H1 (cell line): ENCODE data around the gene SLC4A8. TPM values are rescaled to one million over a fixed set of nuclear protein-coding genes. Genes with fewer than 3 reads are reported as not detected.

Experiments
- CTCF ChIA-PET: fragments of 300-600 bp; sonication (Branson Sonifier 250); formaldehyde crosslinking; loops from one replicate; lab custom pipeline; 2021; ENCODE audit not compliant: partially characterized antibody; lab: Charles Lee
- POLR2A ChIA-PET: fragments of 300-600 bp; sonication (Branson Sonifier 250); formaldehyde crosslinking; loops from one replicate; lab custom pipeline; 2021; ENCODE audit warnings: inconsistent platforms; ENCODE audit not compliant: partially characterized antibody; lab: Charles Lee
- DNase-seq, 2 experiments: peaks; one replicate each; pipeline versions ENCODE4 v3.0.0 to v3.0.0-alpha.2; 2010 to 2022; ENCODE audit warnings: low spot score in 2 of 2, low read depth in 1 of 2, mixed read lengths in 1 of 2
- FAIRE-seq: peaks from 2 replicates; lab custom pipeline; 2011; peaks lifted over from hg19 to GRCh38; lab: Jason Lieb, UNC
- H2AFZ ChIP-seq: 2 replicates; pipeline ENCODE4 v1.8.1; 2012; ENCODE audit warnings: low read length, inconsistent platforms
- H2AK5ac ChIP-seq: 2 replicates; pipeline ENCODE4 v1.6.1; 2013; ENCODE audit warnings: low read depth, low read length
- H2BK120ac ChIP-seq: replicated peaks from 2 replicates; pipeline ENCODE3; 2013; ENCODE audit warnings: low read depth, low read length, inconsistent platforms
- H2BK12ac ChIP-seq: 2 replicates; pipeline ENCODE4 v1.6.1; 2013; ENCODE audit warnings: low read depth, low read length
- H2BK15ac ChIP-seq: 2 replicates; pipeline ENCODE4 v1.6.1; 2013; ENCODE audit warnings: low read length
- H2BK20ac ChIP-seq: 2 replicates; pipeline ENCODE4 v1.6.1; 2013; ENCODE audit warnings: low read length
- H2BK5ac ChIP-seq: 2 replicates; pipeline ENCODE4 v1.6.1; 2013; ENCODE audit warnings: low read depth, low read length
- H3K14ac ChIP-seq: 2 replicates; pipeline ENCODE4 v1.6.1; 2013; ENCODE audit warnings: inconsistent platforms; ENCODE audit not compliant: insufficient read length
- H3K18ac ChIP-seq: 2 replicates; pipeline ENCODE4 v1.6.1; 2013; ENCODE audit warnings: low read length; ENCODE audit errors: extremely low read depth
- H3K23ac ChIP-seq: 2 replicates; pipeline ENCODE4 v1.6.1; 2013; ENCODE audit warnings: inconsistent platforms; ENCODE audit not compliant: insufficient read length
- H3K23me2 ChIP-seq: 2 replicates; pipeline ENCODE4 v1.6.1; 2013; ENCODE audit warnings: low read depth, low read length
- H3K27ac ChIP-seq: 2 replicates; pipeline ENCODE4 v1.6.1; 2011; ENCODE audit warnings: low read depth, low read length, inconsistent platforms
- H3K27me3 ChIP-seq, 4 experiments: replicated peaks in 1 of 4; 1 replicate in 1 of 4; 2 replicates in 3 of 4; pipeline versions ENCODE4 v1.6.1 to v1.8.1; 2011 to 2013; ENCODE audit warnings: low read length in 3 of 4, mild to moderate bottlenecking in 3 of 4, inconsistent platforms in 2 of 4, mixed read lengths in 2 of 4, moderate library complexity in 1 of 4; ENCODE audit not compliant: control insufficient read depth in 3 of 4, insufficient read depth in 3 of 4; ENCODE audit errors: extremely low read depth in 1 of 4
- H3K36me3 ChIP-seq, 4 experiments: 2 replicates each; pipeline versions ENCODE4 v1.6.1 to v1.8.1; 2011 to 2013; ENCODE audit warnings: mild to moderate bottlenecking in 4 of 4, low read length in 3 of 4, moderate library complexity in 2 of 4, control low read depth in 1 of 4, inconsistent platforms in 1 of 4; ENCODE audit not compliant: insufficient read depth in 4 of 4, control insufficient read depth in 2 of 4
- H3K4ac ChIP-seq: replicated peaks from 2 replicates; pipeline ENCODE3; 2013; ENCODE audit warnings: low read length, low read depth, mixed read lengths, inconsistent platforms; ENCODE audit not compliant: insufficient read length
- H3K4me1 ChIP-seq, 4 experiments: replicated peaks in 1 of 4; 1 replicate in 1 of 4; 2 replicates in 3 of 4; pipeline versions ENCODE4 v1.6.1 to v1.8.1; 2011 to 2013; ENCODE audit warnings: low read length in 3 of 4, inconsistent platforms in 2 of 4, mixed read lengths in 1 of 4; ENCODE audit not compliant: insufficient read depth in 4 of 4, control insufficient read depth in 3 of 4
- H3K4me2 ChIP-seq, 2 experiments: 2 replicates each; pipeline versions ENCODE4 v1.6.1 to v1.8.1; 2011 to 2013; ENCODE audit warnings: low read depth in 2 of 2, low read length in 2 of 2, control low read depth in 1 of 2, inconsistent platforms in 1 of 2, mild to moderate bottlenecking in 1 of 2; ENCODE audit not compliant: insufficient read depth in 1 of 2
- H3K4me3 ChIP-seq, 4 experiments: fragments of 200-600, 300-600 bp in 1 of 4; sonication (generic), shearing (Covaris generic), sonication (Bioruptor Twin) in 1 of 4; 2 replicates each; pipeline versions ENCODE4 v1.5.1 to v1.8.1; 2011 to 2016; ENCODE audit warnings: low read length in 4 of 4, low read depth in 3 of 4, control low read depth in 2 of 4, inconsistent platforms in 2 of 4, mild to moderate bottlenecking in 2 of 4, mixed read lengths in 1 of 4, moderate library complexity in 1 of 4; ENCODE audit not compliant: insufficient read depth in 2 of 4; ENCODE audit errors: extremely low read depth in 1 of 4
- H3K56ac ChIP-seq: replicated peaks from 2 replicates; pipeline ENCODE3; 2013; ENCODE audit warnings: low read depth, mild to moderate bottlenecking, mixed read lengths, low read length, inconsistent platforms; ENCODE audit not compliant: insufficient read length
- H3K79me1 ChIP-seq: 2 replicates; pipeline ENCODE4 v1.6.1; 2013; ENCODE audit warnings: low read depth, low read length, control low read depth
- H3K79me2 ChIP-seq, 2 experiments: 2 replicates each; pipeline versions ENCODE4 v1.6.1 to v1.8.1; 2012 to 2013; ENCODE audit warnings: low read length in 2 of 2, mild to moderate bottlenecking in 2 of 2, inconsistent platforms in 1 of 2; ENCODE audit not compliant: insufficient read depth in 2 of 2, control insufficient read depth in 1 of 2
- H3K9ac ChIP-seq, 4 experiments: replicated peaks in 1 of 4; 1 replicate in 1 of 4; 2 replicates in 3 of 4; pipeline versions ENCODE4 v1.6.1 to v1.8.1; 2011 to 2013; ENCODE audit warnings: low read depth in 3 of 4, low read length in 3 of 4, control low read depth in 2 of 4, mild to moderate bottlenecking in 2 of 4, moderate library complexity in 2 of 4, inconsistent platforms in 1 of 4; ENCODE audit errors: extremely low read depth in 1 of 4
- H3K9me3 ChIP-seq, 2 experiments: 2 replicates each; pipeline versions ENCODE4 v1.6.1 to v1.8.1; 2012 to 2013; ENCODE audit warnings: mild to moderate bottlenecking in 2 of 2, moderate library complexity in 2 of 2, control low read depth in 1 of 2, inconsistent platforms in 1 of 2, low read depth in 1 of 2, low read length in 1 of 2, mixed read lengths in 1 of 2; ENCODE audit not compliant: insufficient read depth in 2 of 2
- H4K20me1 ChIP-seq, 2 experiments: replicated peaks in 1 of 2; 2 replicates each; pipeline versions ENCODE3 to v1.8.1; 2011 to 2013; ENCODE audit warnings: inconsistent platforms in 2 of 2, low read length in 2 of 2, mild to moderate bottlenecking in 1 of 2; ENCODE audit not compliant: insufficient read depth in 2 of 2, control insufficient read depth in 1 of 2
- H4K5ac ChIP-seq: 2 replicates; pipeline ENCODE4 v1.6.1; 2013; ENCODE audit warnings: low read length, low read depth, mixed read lengths, inconsistent platforms; ENCODE audit not compliant: insufficient read length
- H4K8ac ChIP-seq: 2 replicates; pipeline ENCODE4 v1.8.0; 2013; ENCODE audit warnings: mild to moderate bottlenecking, moderate library complexity, low read length, inconsistent platforms; ENCODE audit not compliant: insufficient read depth; ENCODE audit errors: extremely low read depth
- H4K91ac ChIP-seq: replicated peaks from 2 replicates; pipeline ENCODE3; 2013; ENCODE audit warnings: low read length, mixed read lengths, inconsistent platforms; ENCODE audit not compliant: insufficient read length
- CREB1 ChIP-seq: IDR thresholded peaks from 2 replicates; pipeline ENCODE4 v1.6.1; 2012; ENCODE audit warnings: inconsistent platforms
- RBBP5 ChIP-seq: IDR thresholded peaks from 2 replicates; pipeline ENCODE4 v1.7.1; 2012; ENCODE audit warnings: low read depth, mild to moderate bottlenecking, inconsistent platforms, low read length, moderate library complexity, borderline replicate concordance
- TEAD4 ChIP-seq: IDR thresholded peaks from 2 replicates; pipeline ENCODE4 v1.6.1; 2012; ENCODE audit warnings: low read depth, low read length, inconsistent platforms, mixed read lengths
- WGBS, 2 experiments: shearing (Covaris generic) in 1 of 2; methylation state at CpG; one replicate each; pipeline versions ENCODE4 v1.1.6 to v1.1.7; 2013 to 2015; ENCODE audit warnings: low lambda C conversion rate in 2 of 2, mixed read lengths in 2 of 2, inconsistent platforms in 1 of 2, low coverage in 1 of 2, missing lambda C conversion rate in 1 of 2; ENCODE audit not compliant: insufficient replicate concordance in 2 of 2, insufficient coverage in 1 of 2, insufficient read length in 1 of 2; ENCODE audit errors: extremely low coverage in 1 of 2, missing lambda C conversion rate in 1 of 2; 5-methylcytosine and 5-hydroxymethylcytosine counted together
- polyA plus RNA-seq, 7 experiments: library from polyadenylated mRNA; depleted of rRNA in 3 of 7; stranded (reverse) in 5 of 7; unstranded in 2 of 7; fragments of >200 nt in 5 of 7; fragments of 200-250 nt in 2 of 7; gene quantifications; 1 replicate in 5 of 7; 2 replicates in 1 of 7; 4 replicates in 1 of 7; pipeline versions ENCODE4 v1.2.1 to v1.2.3, GENCODE V29; 2011 to 2013; ENCODE audit warnings: missing spikeins in 2 of 7, mixed read lengths in 2 of 7
- total RNA-seq: library from RNA; stranded (reverse); fragmentation: NEBNext Ultra II Directional; extraction: Animal tissue kit (Norgen Biotek cat#: 25700); gene quantifications from 2 replicates; pipeline ENCODE4 v1.2.1, GENCODE V29; 2021

Gene SLC4A8
- total and polyA plus RNA-seq, 2 of the 8 experiments (the other 6 are each of a cell fraction or from before 2014, with no cell fraction given): 11.2 to 13.4 TPM

- H3K27me3 ChIP-seq: no peaks in the 10 kb centered on the region
- H4K91ac ChIP-seq: no peak overlapping the region
- H3K23ac ChIP-seq: no peak overlapping the region
- CTCF ChIA-PET: interaction anchor here (0.6 to 1.5 kb wide), 3 partner anchors 9 to 235 kb away, joined by 3 to 4 read pairs (median 3); no protein-coding TSS in a partner anchor
- no peak overlapping the region for H4K8ac ChIP-seq
- H3K79me1 ChIP-seq: no peaks in the 10 kb centered on the region
- no peak overlapping the region for H3K4ac ChIP-seq
- H3K79me2 ChIP-seq: no peaks in the 10 kb centered on the region
- no peak overlapping the region for H3K27ac ChIP-seq
- H2AFZ ChIP-seq: no peak overlapping the region
- H2BK12ac ChIP-seq: no peak overlapping the region
- no peak overlapping the region for H2AK5ac ChIP-seq
- H3K4me3 ChIP-seq: no peak overlapping the region
- peaks cover 0 to 25% (median 0%) of the 10 kb centered on the region in 4 experiments; a peak in 3 of 8 replicates for H3K36me3 ChIP-seq
- H2BK120ac ChIP-seq: no peak overlapping the region
- H3K23me2 ChIP-seq: no peaks in the 10 kb centered on the region
- H4K20me1 ChIP-seq: peaks cover 0 to 1% of the 10 kb centered on the region in 2 experiments
- H3K14ac ChIP-seq: no peak overlapping the region
- no peaks in the 10 kb centered on the region for H3K4me1 ChIP-seq
- no peak for DNase-seq
- no peak overlapping the region for H2BK15ac ChIP-seq
- H3K4me2 ChIP-seq: no peak overlapping the region
- no peak overlapping the region for H3K56ac ChIP-seq
- no peak overlapping the region for H2BK5ac ChIP-seq
- FAIRE-seq: no peak
- H3K9me3 ChIP-seq: no peaks in the 10 kb centered on the region
- TF ChIP-seq RBBP5 (no peak), CREB1 (no peak), TEAD4 (no peak)
- no peak overlapping the region for H2BK20ac ChIP-seq
- H3K18ac ChIP-seq: no peak overlapping the region
- H3K9ac ChIP-seq: no peak overlapping the region
- H4K5ac ChIP-seq: no peak overlapping the region
- WGBS, 2 experiments: 93% methylated on average over 1 of the region's 1 CpG; no CpG with 5 or more reads in 1 of the 2 experiments
- POLR2A ChIA-PET: no interaction called here
Observed at GRCh38 chr12:51465491-51465890, 40.9 kb downstream of the SLC4A8 start.
